SK-N-SH (cell line): ENCODE data around the gene EDEM3.

Source experiments
- EZH2phosphoT487 ChIP-seq: fragments of 200-600 bp; sonication (generic); IDR thresholded peaks from 2 replicates; pipeline ENCODE4 v1.6.1; 2017; ENCODE audit warnings: low read depth, mixed run types, mild to moderate bottlenecking, antibody characterized with exemption, moderate library complexity, borderline replicate concordance
- GABPA ChIP-seq: IDR thresholded peaks from 2 replicates; pipeline ENCODE4 v1.4.0; 2012; ENCODE audit warnings: low read depth, mild to moderate bottlenecking
- MXI1 ChIP-seq: IDR thresholded peaks from 2 replicates; pipeline ENCODE4 v1.6.1; 2012; ENCODE audit warnings: mild to moderate bottlenecking, low read depth, low read length, improper control_type of control experiment
- POLR2AphosphoS5 ChIP-seq: IDR thresholded peaks from 2 replicates; pipeline ENCODE4 v1.6.1; 2012; ENCODE audit warnings: low read depth, low read length
- RXRA ChIP-seq: IDR thresholded peaks from 2 replicates; pipeline ENCODE4 v1.4.0; 2012; ENCODE audit warnings: low read depth, mild to moderate bottlenecking, borderline replicate concordance
- TEAD4 ChIP-seq: IDR thresholded peaks from 2 replicates; pipeline ENCODE4 v1.4.0; 2012; ENCODE audit warnings: mild to moderate bottlenecking, borderline replicate concordance; ENCODE audit not compliant: insufficient read depth
- TF ChIP-seq, protein P1 (sequence below): fragments of 200-600 bp; sonication (generic); IDR thresholded peaks from 2 replicates; pipeline ENCODE4 v1.6.1; 2017; ENCODE audit warnings: antibody characterized with exemption, mild to moderate bottlenecking, moderate library complexity
- TF ChIP-seq, protein P2 (sequence below): IDR thresholded peaks from 2 replicates; pipeline ENCODE4 v1.4.0; 2012; ENCODE audit warnings: low read depth
- TF ChIP-seq, protein P3 (sequence below): IDR thresholded peaks from 2 replicates; pipeline ENCODE4 v1.4.0; 2012; ENCODE audit warnings: low read depth, borderline replicate concordance
- TF ChIP-seq, protein P4 (sequence below): fragments of 150-350 bp; IDR thresholded peaks from 2 replicates; pipeline ENCODE4 v1.6.1; 2017; ENCODE audit warnings: antibody characterized with exemption, low read length, low read depth, borderline replicate concordance

DNA sequence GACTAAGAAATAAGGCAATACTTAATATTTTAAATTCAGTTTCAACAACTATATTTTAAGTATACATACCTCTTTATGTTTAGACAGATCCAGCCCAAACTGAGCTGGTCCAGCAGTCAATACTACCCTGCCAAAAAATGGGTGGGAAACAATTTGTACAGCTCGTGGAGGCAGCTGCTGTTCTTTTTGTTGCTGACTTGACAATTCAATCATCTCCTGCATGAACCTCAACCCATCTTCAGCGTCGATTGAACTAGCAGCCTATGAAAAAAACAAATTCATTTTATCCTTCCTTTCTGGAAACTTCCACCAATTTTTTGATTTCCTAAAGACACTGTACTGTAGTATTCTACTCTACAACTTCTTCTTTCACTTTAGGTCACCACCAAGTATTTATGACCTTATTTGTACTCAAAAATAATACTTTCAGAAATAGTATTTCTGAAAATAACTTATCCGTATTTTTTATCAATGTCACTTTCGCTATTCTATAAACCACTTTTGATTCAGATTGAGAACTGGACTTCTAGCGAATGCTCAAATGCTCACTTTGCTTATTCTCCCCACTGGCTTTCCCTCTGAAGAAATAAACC, 46.5 kb downstream of the EDEM3 start:
- TF ChIP-seq, protein P1, sequence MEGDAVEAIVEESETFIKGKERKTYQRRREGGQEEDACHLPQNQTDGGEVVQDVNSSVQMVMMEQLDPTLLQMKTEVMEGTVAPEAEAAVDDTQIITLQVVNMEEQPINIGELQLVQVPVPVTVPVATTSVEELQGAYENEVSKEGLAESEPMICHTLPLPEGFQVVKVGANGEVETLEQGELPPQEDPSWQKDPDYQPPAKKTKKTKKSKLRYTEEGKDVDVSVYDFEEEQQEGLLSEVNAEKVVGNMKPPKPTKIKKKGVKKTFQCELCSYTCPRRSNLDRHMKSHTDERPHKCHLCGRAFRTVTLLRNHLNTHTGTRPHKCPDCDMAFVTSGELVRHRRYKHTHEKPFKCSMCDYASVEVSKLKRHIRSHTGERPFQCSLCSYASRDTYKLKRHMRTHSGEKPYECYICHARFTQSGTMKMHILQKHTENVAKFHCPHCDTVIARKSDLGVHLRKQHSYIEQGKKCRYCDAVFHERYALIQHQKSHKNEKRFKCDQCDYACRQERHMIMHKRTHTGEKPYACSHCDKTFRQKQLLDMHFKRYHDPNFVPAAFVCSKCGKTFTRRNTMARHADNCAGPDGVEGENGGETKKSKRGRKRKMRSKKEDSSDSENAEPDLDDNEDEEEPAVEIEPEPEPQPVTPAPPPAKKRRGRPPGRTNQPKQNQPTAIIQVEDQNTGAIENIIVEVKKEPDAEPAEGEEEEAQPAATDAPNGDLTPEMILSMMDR: no peak
- TF ChIP-seq RXRA (no peak), POLR2AphosphoS5 (no peak), GABPA (no peak), MXI1 (no peak), TEAD4 (no peak), EZH2phosphoT487 (no peak)
- TF ChIP-seq, protein P2, sequence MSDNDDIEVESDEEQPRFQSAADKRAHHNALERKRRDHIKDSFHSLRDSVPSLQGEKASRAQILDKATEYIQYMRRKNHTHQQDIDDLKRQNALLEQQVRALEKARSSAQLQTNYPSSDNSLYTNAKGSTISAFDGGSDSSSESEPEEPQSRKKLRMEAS: no peak
- TF ChIP-seq, protein P3, sequence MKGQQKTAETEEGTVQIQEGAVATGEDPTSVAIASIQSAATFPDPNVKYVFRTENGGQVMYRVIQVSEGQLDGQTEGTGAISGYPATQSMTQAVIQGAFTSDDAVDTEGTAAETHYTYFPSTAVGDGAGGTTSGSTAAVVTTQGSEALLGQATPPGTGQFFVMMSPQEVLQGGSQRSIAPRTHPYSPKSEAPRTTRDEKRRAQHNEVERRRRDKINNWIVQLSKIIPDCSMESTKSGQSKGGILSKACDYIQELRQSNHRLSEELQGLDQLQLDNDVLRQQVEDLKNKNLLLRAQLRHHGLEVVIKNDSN: no peak
- TF ChIP-seq, protein P4, sequence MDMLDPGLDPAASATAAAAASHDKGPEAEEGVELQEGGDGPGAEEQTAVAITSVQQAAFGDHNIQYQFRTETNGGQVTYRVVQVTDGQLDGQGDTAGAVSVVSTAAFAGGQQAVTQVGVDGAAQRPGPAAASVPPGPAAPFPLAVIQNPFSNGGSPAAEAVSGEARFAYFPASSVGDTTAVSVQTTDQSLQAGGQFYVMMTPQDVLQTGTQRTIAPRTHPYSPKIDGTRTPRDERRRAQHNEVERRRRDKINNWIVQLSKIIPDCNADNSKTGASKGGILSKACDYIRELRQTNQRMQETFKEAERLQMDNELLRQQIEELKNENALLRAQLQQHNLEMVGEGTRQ: no peak
